ENCODE measurements around the gene SASS6. TPM values are rescaled to one million over a fixed set of nuclear protein-coding genes. Genes with fewer than 3 reads are reported as not detected.

Gene SASS6
- total and polyA plus RNA-seq, 9 of the 15 experiments (the other 6 are each of a cell fraction or from before 2014, with no cell fraction given), result 11.6 to 34.1 (median 18.0) TPM

DNA sequence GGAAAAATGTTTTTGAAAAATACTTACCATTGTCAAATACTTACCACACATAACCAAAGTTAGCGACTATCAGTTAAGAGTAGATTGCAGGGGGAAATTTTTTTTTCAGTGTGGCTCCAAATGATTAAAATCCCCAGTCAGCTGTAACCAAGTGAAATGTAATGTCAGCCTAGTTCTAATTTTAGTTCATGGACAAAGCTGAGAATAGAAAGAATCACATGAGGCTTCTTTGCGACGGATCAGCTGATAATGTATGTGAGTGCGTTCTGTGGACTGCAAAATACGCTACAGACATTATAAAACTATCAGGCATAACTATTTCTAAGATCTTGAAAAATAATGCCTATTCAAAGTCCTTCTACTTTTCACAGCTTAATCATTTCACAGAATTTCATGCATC is 45.4 kb upstream of the SASS6 start, which contains the start of gene LRRC39:
LRRC39 (minus strand) TSS at position 166 of the 400 bp plus-strand sequence. CDS start 9,740 bp downstream, outside the sequence.
- no peaks in the 10 kb centered on the region for H4K20me1 ChIP-seq (replicated peaks; ENCODE audit: control insufficient read depth, insufficient read depth, low read length)
- POLR2A ChIA-PET, result no interaction called here
- 17% methylated on average over 5 of the region's 5 CpGs for WGBS (ENCODE audit: insufficient coverage, low coverage, missing lambda C conversion rate)

More for the DNA sequence above, 45.4 kb upstream of the SASS6 start, which contains the start of gene LRRC39:
- no peaks in the 10 kb centered on the region for H3K36me3 ChIP-seq (ENCODE audit: control insufficient read depth, insufficient read depth, low read length)
- H3K4me2 ChIP-seq (ENCODE audit: insufficient read depth, low read length), result no peak within 1 kb of the TSS
- CTCF ChIA-PET (ENCODE audit: low intra/inter-chr PET ratio), result interaction anchor here (0.6 kb wide), 1 partner anchor 788 kb away, joined by 3 read pairs; no protein-coding TSS in a partner anchor
- H3K27me3 ChIP-seq (ENCODE audit: control insufficient read depth in 2 of 2, insufficient read depth in 2 of 2, low read length in 2 of 2), result no peaks in the 10 kb centered on the region
- BruUV-seq (replicated peaks), result no TSS peak
- peak in 2 of 4 experiments; percentile 9 to 27 for DNase-seq (ENCODE audit: extremely low read depth in 1 of 4, low spot score in 3 of 4)
- H2AFZ ChIP-seq (ENCODE audit: low read depth, low read length), result peak within 1 kb of the TSS; percentile 38; the same call in 1 of the 2 replicates
- H3K4me3 ChIP-seq, result no peak within 1 kb of the TSS
- peak; percentile 40; the same call in 2 of the 3 replicates for ATAC-seq
- no peak for FAIRE-seq
- in situ Hi-C loops (cut with MboI), result no loop called here
- no peak within 1 kb of the TSS; a peak in 1 of 4 replicates for H3K9ac ChIP-seq (ENCODE audit: insufficient read depth in 1 of 2, low read depth in 2 of 2, low read length in 2 of 2)
- no peaks in the 10 kb centered on the region for H3K4me1 ChIP-seq (replicated peaks in 1 of 2; ENCODE audit: control insufficient read depth in 2 of 2, insufficient read depth in 2 of 2, low read length in 2 of 2)
- TF ChIP-seq RAD51 (IDR thresholded peaks at IDR 0.05; ENCODE audit: borderline replicate concordance, low read depth), result peak; percentile 33; the same call in 1 of the 2 replicates
- no peak for TF ChIP-seq ZNF551 (CRISPR knock-in tag; IDR thresholded peaks at IDR 0.05)
- TF ChIP-seq LCOR (CRISPR knock-in tag; IDR thresholded peaks at IDR 0.05), result no peak
- no peak for TF ChIP-seq ZNF311 (CRISPR knock-in tag; IDR thresholded peaks at IDR 0.05)
- TF ChIP-seq NR2C2 (CRISPR knock-in tag; IDR thresholded peaks at IDR 0.05), result no peak
- TF ChIP-seq NR2C2 (tag; IDR thresholded peaks at IDR 0.05), result no peak
- TF ChIP-seq L3MBTL2 (IDR thresholded peaks at IDR 0.05), result peak; percentile 63; the same call in 1 of the 2 replicates
- no peak for TF ChIP-seq PRPF4 (IDR thresholded peaks at IDR 0.05; ENCODE audit: insufficient read depth, low read depth, low read length, poor library complexity, severe bottlenecking)
- no peak for TF ChIP-seq ADNP (tag; IDR thresholded peaks at IDR 0.05)
- TF ChIP-seq SRF (CRISPR knock-in tag; IDR thresholded peaks at IDR 0.05), result no peak
- TF ChIP-seq MTA1 (IDR thresholded peaks at IDR 0.05; ENCODE audit: borderline replicate concordance), result no peak
- no peak for TF ChIP-seq CEBPG (CRISPR knock-in tag; IDR thresholded peaks at IDR 0.05)
- no peak for TF ChIP-seq CEBPG (tag; conservative IDR thresholded peaks at IDR 0.05 in 1 of 2, IDR thresholded peaks at IDR 0.05 in 1 of 2)
- TF ChIP-seq, protein P1, sequence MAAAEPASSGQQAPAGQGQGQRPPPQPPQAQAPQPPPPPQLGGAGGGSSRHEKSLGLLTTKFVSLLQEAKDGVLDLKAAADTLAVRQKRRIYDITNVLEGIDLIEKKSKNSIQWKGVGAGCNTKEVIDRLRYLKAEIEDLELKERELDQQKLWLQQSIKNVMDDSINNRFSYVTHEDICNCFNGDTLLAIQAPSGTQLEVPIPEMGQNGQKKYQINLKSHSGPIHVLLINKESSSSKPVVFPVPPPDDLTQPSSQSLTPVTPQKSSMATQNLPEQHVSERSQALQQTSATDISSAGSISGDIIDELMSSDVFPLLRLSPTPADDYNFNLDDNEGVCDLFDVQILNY (CRISPR knock-in tag; IDR thresholded peaks at IDR 0.05), result no peak
- peak; percentile 96 for TF ChIP-seq MEF2D (tag; conservative IDR thresholded peaks at IDR 0.05; ENCODE audit: low read depth)
- 0 out of 2 replicates have a peak, but pooled peaks have one; percentile 5 for TF ChIP-seq TAL1 (IDR thresholded peaks at IDR 0.05)
- TF ChIP-seq NFIX (CRISPR knock-in tag; IDR thresholded peaks at IDR 0.05; ENCODE audit: low read depth), result no peak
- TF ChIP-seq, protein P2, sequence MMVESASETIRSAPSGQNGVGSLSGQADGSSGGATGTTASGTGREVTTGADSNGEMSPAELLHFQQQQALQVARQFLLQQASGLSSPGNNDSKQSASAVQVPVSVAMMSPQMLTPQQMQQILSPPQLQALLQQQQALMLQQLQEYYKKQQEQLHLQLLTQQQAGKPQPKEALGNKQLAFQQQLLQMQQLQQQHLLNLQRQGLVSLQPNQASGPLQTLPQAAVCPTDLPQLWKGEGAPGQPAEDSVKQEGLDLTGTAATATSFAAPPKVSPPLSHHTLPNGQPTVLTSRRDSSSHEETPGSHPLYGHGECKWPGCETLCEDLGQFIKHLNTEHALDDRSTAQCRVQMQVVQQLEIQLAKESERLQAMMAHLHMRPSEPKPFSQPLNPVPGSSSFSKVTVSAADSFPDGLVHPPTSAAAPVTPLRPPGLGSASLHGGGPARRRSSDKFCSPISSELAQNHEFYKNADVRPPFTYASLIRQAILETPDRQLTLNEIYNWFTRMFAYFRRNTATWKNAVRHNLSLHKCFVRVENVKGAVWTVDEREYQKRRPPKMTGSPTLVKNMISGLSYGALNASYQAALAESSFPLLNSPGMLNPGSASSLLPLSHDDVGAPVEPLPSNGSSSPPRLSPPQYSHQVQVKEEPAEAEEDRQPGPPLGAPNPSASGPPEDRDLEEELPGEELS (CRISPR knock-in tag; IDR thresholded peaks at IDR 0.05; ENCODE audit: borderline replicate concordance), result no peak
- 0 out of 2 replicates have a peak, but pooled peaks have one; percentile 15 for TF ChIP-seq TCF3 (CRISPR knock-in tag; IDR thresholded peaks at IDR 0.05)
- no peak for TF ChIP-seq ZNF124 (CRISPR knock-in tag; IDR thresholded peaks at IDR 0.05)
- no peak for TF ChIP-seq HNRNPH1 (optimal IDR thresholded peaks at IDR 0.05; ENCODE audit: low read depth, low read length)
- H3K9me1 ChIP-seq (ENCODE audit: control insufficient read depth, insufficient read depth, low read length), result no peaks in the 10 kb centered on the region
- intact Hi-C loops (cut with micrococcal nuclease), result no loop called here
- no peak within 1 kb of the TSS for H3K27ac ChIP-seq (ENCODE audit: extremely low read depth, low read depth, low read length)
- no peaks in the 10 kb centered on the region for H3K9me3 ChIP-seq (replicated peaks; ENCODE audit: control insufficient read depth, insufficient read depth, low read depth, low read length)
- H3K79me2 ChIP-seq (ENCODE audit: control insufficient read depth, insufficient read depth, low read length), result no peaks in the 10 kb centered on the region

All from K562 (cell line).